C4-2B (cell line): ENCODE results near the gene KLF16.

Experiments
- ZFX ChIP-seq: fragments of 450-650 bp; IDR thresholded peaks from 2 replicates; pipeline ENCODE4 v1.6.1; 2017
- TF ChIP-seq, protein P1 (sequence below): fragments of 450-650 bp; conservative IDR thresholded peaks from 2 replicates; pipeline ENCODE4 v1.5.1; 2017; ENCODE audit warnings: mild to moderate bottlenecking

DNA sequence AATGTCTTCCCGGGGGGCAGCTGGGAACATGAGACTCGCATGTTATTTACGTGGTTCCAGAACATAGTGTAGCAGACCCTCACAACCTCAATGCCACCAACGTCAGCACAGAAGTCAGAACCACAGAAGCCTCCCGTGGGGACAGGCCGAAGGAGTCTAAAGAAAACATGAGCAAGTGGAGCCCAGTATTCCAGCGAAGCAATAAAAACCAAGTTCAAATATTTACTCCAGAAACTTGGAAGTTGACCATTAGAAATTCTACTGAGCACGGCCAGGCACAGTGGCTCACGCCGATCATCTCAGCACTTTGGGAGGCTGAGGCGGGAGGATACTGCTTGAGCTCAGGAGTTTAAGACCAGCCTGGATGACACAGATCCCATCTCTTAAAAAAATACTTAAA is 33.4 kb downstream of the KLF16 start:
- TF ChIP-seq, protein P1, sequence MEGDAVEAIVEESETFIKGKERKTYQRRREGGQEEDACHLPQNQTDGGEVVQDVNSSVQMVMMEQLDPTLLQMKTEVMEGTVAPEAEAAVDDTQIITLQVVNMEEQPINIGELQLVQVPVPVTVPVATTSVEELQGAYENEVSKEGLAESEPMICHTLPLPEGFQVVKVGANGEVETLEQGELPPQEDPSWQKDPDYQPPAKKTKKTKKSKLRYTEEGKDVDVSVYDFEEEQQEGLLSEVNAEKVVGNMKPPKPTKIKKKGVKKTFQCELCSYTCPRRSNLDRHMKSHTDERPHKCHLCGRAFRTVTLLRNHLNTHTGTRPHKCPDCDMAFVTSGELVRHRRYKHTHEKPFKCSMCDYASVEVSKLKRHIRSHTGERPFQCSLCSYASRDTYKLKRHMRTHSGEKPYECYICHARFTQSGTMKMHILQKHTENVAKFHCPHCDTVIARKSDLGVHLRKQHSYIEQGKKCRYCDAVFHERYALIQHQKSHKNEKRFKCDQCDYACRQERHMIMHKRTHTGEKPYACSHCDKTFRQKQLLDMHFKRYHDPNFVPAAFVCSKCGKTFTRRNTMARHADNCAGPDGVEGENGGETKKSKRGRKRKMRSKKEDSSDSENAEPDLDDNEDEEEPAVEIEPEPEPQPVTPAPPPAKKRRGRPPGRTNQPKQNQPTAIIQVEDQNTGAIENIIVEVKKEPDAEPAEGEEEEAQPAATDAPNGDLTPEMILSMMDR, result no peak
- TF ChIP-seq ZFX, result no peak
